NCI-H510A (cell line): ENCODE measurements around the gene CAMK2A.

ENCODE experiments used
- DNase-seq: peaks from one replicate; lab custom pipeline; 2025; lab: John Stamatoyannopoulos, UW

The CAMK2A gene

GRCh38 chr5:150289551-150290390 is at the start of gene CAMK2A:
Gene CAMK2A (minus strand): TSS chr5:150289773. CDS start chr5:150289625, 148 bp downstream.
- peak; percentile 39 for DNase-seq

- no peak for DNase-seq
These were observed 49.6 kb upstream of the CAMK2A start for GRCh38 chr5:150339165-150339564.

GRCh38 chr5:150338546-150338945 is 49.0 kb upstream of the CAMK2A start:
- DNase-seq, result no peak

GRCh38 chr5:150335778-150336177 is 46.2 kb upstream of the CAMK2A start:
- no peak for DNase-seq

- DNase-seq, result no peak
These were observed 43.8 kb upstream of the CAMK2A start for GRCh38 chr5:150333400-150333799.

DNA sequence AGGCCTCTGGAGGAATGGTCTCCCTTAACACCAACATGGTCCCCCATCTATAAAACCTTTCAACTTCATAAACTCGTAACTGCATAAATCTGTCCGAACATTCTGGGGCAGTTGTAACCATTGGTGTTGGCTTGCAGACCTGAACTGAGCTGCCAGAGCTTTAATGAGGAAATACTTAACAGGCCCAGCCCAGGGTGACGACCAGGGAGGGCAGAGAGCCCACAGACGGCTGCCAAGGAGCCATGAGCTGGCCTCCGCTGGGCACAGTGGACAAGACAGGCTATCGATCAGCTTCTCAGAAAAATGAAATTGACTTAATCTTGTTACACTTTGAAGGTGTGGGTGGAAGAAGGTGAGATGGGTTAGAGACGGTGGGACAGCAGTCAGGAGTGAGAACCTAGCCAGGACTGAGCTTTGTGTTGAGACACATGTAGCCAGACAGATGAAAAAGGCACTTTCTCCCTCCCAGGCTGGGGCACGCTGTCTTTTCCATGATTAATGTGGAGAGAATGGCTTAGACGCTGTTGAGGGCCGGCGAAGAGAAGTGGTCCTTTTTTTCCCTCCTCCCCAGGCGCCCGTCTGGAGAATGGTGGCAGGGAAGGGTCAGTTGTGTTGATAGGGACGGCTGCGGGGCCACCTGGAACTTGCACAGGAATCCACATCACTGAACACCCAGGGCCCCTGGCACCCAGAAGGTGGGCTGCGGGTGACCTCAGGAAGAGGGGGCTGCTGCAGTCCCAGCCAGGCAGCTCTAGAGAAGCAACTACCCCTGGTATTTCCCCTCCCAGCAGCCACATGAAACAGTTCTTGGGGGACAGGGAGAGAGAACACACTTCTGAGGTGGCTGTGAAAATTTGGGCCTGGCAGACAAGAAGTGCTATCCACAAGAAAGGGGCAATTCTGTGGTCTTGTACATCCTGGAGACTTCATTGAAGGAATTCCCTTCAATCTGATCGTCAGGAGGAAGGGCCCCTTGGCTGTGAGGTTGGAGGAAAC is 40.6 kb upstream of the CAMK2A start:
- DNase-seq, result no peak

GRCh38 chr5:150329038-150329437 is 39.5 kb upstream of the CAMK2A start:
- DNase-seq, result no peak

GRCh38 chr5:150328515-150328914 is 38.9 kb upstream of the CAMK2A start:
- no peak for DNase-seq

GRCh38 chr5:150327139-150327538 is 37.6 kb upstream of the CAMK2A start:
- DNase-seq, result no peak

DNA sequence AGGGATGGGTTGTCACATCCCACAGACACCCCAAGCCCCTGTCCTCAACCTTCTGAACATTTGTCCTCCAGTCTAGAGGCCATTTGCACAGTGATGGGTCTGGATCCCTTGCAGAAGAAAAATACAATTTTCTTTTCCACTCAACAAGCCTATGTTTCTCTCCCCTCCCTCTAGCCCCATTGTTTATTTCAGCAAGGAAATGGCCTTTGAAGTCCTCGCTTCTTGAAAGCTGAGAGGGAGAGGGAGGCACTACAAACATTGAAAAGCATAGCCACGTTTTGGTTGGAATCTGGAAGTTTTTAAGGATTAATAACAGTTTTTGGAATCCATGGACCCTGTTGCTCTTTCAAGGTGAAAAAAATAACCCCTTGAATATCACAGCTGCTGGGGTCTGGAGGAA is 37.1 kb upstream of the CAMK2A start:
- no peak for DNase-seq

- no peak for DNase-seq
These were observed 35.9 kb upstream of the CAMK2A start for GRCh38 chr5:150325426-150325825.

DNA sequence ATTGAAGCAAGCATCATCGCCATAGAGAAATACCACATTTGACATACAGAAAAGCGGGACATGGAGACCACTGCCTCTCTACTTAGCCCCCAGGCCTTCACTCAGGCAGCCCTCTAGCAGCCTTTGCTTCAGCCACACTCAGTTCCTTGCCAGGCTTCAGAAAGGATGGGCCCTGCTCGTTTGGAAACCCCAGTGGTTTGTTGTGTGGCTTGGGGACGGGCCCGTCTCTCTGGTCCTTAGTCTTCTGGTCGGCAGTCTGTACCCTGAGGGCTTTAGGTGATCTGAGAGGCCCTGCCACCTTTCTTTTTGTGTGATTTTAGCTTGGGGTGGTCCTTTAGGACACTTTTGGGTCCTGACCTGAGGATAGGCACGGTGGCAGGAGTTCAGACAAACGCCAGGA is 34.2 kb upstream of the CAMK2A start:
- DNase-seq, result no peak

DNA sequence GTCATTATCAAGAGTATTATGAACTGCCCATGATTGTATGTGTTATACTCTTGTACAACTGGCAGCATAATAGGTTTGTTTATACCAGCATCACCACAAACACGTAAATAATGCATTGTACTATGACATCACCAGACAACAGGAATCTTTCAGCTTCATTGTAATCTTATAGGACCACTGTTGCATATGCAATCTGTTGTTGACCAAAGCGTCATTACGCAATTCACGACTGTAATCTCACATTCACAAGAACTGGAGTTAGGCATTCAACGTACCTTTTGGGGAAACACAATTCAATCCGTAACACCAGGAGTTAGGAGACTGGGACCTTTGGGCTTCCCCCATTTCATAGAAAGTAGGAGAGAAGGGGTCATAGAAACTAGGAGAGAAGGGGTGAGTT is 33.5 kb upstream of the CAMK2A start:
- DNase-seq, result no peak

- DNase-seq, result no peak
These were observed 32.6 kb upstream of the CAMK2A start for GRCh38 chr5:150322202-150322601.

- DNase-seq, result no peak
These were observed 32.2 kb upstream of the CAMK2A start for GRCh38 chr5:150321784-150322183.

GRCh38 chr5:150321211-150321610 is 31.6 kb upstream of the CAMK2A start:
- no peak for DNase-seq

- no peak for DNase-seq
These were observed 30.6 kb upstream of the CAMK2A start for GRCh38 chr5:150320044-150320613.

GRCh38 chr5:150319484-150319790 is 29.9 kb upstream of the CAMK2A start:
- DNase-seq, result no peak

DNA sequence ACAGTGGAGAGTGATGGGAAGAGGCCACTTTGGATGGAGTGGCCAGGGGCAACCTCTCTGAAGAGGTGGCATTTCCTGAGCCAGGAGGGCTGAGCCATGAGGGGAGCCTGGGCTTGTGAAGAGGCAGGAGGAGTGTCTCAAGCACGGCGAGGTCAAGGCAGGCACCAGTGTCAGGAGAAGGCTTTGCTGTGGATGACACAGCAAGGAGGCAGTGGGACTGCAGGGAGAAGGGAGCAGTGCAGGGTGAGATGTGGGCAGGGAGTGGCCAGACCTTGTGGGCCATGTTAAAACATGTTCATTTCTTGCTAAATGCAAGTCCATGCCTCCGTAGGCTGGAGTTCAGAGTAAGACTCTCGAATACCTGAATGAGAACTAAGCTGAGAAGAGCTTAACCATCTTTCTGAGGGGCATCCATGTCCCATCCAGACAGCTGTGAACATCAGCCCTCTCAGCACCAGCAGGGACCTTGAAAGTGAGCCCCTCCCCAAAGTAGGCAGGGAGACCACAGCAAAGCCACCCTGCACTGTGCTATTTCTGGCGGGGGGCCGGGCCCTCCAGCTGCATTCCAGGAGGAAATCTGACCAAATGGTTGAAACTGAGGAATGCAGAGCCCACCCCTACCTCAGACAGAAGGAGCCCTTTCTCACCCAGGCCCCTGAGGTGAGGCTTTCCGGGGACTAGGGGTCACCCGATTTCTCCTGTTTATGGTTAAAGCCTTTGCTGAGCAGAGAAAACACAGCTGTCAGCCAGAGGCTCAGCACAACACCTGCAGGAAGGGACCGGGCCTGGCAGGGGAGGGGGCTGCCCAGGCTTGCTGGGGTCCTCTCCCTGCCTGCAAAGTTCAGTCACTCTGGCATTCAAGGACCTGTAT is 29.3 kb upstream of the CAMK2A start:
- DNase-seq, result no peak

- no peak for DNase-seq
These were observed 27.8 kb upstream of the CAMK2A start for GRCh38 chr5:150317048-150318003.
